Epithelial cell of esophagus (primary cell): Measurements from ENCODE around the gene ZNF236.

Source experiments
- DNase-seq: peaks from one replicate; pipeline ENCODE4 v3.0.0; 2010; ENCODE audit warnings: low read depth
- H3K4me3 ChIP-seq: 2 replicates; pipeline ENCODE4 v1.5.1; 2011; ENCODE audit warnings: mild to moderate bottlenecking, low read length, control low read depth
- CTCF ChIP-seq: IDR thresholded peaks from 2 replicates; pipeline ENCODE4 v1.5.1; 2011; ENCODE audit warnings: low read depth, mild to moderate bottlenecking, low read length, control low read depth, inconsistent platforms; ENCODE audit not compliant: insufficient read depth; ENCODE audit errors: missing control alignments

Gene ZNF236

GRCh38 chr18:76975577-76976110 lies 153.3 kb downstream of the ZNF236 start:
- no peak overlapping the region for H3K4me3 ChIP-seq
- no peak for DNase-seq
- TF ChIP-seq CTCF: no peak

GRCh38 chr18:76977108-76977621 lies 154.8 kb downstream of the ZNF236 start:
- no peak for TF ChIP-seq CTCF
- H3K4me3 ChIP-seq: no peak overlapping the region
- no peak for DNase-seq

- no peak for DNase-seq
- TF ChIP-seq CTCF: no peak
- H3K4me3 ChIP-seq: no peak overlapping the region
These were observed 155.4 kb downstream of the ZNF236 start for GRCh38 chr18:76977684-76978232.

- no peak for TF ChIP-seq CTCF
- no peak for DNase-seq
- no peak overlapping the region for H3K4me3 ChIP-seq
These were observed 156.3 kb downstream of the ZNF236 start for GRCh38 chr18:76978616-76979015.

GRCh38 chr18:76979111-76979751 lies 156.9 kb downstream of the ZNF236 start:
- no peak for DNase-seq
- TF ChIP-seq CTCF: no peak
- H3K4me3 ChIP-seq: no peak overlapping the region

- no peak overlapping the region for H3K4me3 ChIP-seq
- DNase-seq: no peak
- no peak for TF ChIP-seq CTCF
These were observed 157.5 kb downstream of the ZNF236 start for GRCh38 chr18:76979906-76980305.
